HG02798 (cell line): Measurements from ENCODE around the gene PARD3B.

ENCODE experiments used
- ATAC-seq: cut with Tn5 transposase; IDR thresholded peaks from one replicate; pipeline ENCODE4 v1.9.1; 2021; ENCODE audit warnings: mild to moderate bottlenecking; ENCODE audit not compliant: unreplicated experiment, poor library complexity

The PARD3B gene

DNA sequence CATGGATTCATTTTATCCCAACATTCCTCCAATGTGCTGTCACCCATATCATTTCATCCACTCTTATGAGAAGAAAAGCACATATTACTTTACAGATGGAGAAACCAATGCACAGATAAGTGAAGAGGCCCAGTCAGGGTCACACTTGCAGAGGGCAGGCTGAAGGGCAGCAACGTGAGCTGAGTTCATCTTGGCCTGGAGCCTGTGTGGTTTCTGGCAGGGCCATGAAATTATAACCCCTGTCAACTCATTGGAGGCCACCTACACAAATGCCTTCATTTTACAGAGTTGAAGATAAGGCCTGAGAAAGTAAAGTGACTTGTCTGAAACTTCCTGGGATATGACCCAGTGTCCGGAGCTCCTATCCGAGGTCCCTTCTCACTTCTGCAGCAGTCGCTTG is 1048.6 kb downstream of the PARD3B start:
- ATAC-seq, result no peak

DNA sequence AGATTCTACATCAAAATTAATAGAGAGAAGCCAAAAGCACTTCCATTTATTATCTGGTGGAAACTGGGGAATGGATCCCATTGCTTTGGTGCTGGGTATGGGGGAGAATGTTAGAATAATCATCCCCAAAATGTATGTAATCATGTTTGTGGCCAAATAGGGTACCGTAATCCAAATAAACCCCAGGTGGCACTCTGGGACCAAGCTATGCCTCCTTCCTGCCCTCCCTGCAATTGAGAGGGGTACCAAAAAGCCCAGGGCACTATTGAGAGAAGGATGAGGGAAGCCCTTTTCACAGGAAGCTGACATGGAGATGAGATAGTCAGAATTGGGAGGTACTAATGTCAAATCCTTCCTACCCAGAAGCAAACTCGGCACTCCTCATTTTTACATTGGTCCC is 1051.3 kb downstream of the PARD3B start:
- ATAC-seq, result no peak

- ATAC-seq, result no peak
Observed at GRCh38 chr2:205605638-205606304, 1060.5 kb downstream of the PARD3B start.

DNA sequence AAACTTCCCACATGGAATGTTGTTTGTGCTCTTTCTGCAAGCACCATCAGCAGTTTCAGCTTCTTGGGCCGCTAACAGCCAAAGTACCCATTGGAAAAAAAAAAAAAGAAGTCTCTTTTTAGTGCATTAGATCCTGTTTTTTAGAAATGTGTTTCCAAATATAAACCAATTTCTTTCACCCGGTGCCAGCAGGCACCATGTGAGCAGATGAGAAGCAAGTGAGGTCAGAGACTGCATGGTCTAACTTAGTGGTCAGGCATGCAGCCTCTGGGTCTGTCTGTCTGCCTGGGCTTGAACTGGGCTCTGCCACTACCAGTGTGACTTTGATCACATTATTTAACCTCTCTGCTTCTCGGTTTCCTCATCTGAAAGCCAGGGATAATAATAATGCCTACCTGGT is 1061.9 kb downstream of the PARD3B start:
- no peak for ATAC-seq

DNA sequence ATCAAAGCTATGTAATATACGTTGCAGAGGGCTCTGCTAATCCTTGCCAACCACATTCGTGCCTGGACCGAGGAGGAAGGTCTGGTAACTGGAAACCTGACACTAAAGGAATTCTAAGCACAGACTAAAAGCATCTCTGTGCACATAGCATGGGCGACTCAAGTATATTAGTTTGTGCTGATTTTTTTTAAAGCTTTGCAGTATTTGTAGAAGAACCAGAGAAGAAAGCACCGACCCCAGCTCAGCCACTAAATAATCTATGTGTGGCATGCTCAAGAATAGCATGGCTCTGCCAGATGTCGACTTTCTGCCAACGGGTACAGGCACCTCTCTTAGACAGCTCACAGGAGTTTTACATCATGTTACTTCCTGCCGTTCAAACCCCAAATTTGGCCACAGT is 1063.8 kb downstream of the PARD3B start:
- ATAC-seq, result no peak

GRCh38 chr2:205610437-205610836 is 1065.2 kb downstream of the PARD3B start:
- ATAC-seq, result no peak

DNA sequence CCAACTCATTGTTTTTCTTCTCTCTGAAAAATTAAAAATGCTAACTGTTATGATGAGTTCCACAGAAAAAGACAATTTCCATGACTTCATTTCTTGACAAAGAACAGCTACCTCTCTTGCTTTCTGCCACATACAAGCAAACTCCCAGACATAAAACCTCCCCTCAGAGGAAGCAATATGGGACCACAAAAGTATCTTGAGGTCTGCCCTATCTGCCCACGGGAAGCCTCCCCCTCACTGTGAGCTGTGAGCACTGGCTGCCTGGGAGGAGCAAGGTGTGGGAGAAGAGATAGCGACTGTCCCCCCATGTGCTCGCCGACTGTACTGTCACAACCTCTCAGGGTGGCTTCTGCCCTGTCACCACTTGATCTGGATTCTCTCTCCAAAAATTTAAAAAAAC is 1067.4 kb downstream of the PARD3B start:
- ATAC-seq, result no peak

GRCh38 chr2:205613970-205614559 is 1068.8 kb downstream of the PARD3B start:
- no peak for ATAC-seq

DNA sequence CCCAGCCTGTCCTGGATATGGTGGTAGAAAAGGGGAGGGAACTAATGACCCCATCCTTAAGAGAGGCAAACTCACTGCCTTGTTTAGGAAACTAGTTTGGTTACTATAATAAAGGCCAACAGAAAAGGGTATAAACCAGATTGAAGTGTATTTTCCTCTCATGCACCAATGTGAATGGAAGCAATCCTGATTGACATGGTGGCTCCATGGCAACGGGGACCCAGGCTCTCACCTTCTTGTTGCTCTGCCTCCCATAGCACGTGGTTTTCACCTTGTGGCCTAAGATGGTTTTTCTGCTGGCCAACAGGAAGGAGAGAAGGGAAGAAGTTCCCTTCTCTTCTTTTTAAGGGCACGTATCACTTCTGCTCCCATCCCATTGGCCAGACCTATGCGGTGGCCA is 1069.7 kb downstream of the PARD3B start:
- ATAC-seq, result no peak

- ATAC-seq, result no peak
Observed at GRCh38 chr2:205617905-205618304, 1072.6 kb downstream of the PARD3B start.

DNA sequence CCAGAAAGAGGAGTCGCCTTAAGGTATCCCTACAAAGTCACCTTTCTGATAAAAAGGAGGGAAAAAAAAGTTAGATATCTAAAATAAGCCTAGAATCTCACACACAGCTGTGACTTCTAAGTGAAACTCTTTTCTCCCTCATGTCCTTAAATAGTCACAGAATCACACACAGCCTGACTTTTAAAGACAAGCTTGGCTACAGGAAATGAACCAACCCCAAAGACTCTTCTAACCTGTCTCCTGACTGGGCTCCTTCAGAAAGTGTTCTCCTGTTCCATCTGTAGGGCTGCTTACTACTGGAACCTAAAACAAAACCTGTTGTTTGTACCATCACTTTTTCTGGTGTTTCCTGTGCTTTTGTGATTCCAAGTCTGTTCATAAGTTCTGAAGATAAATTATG is 1074.3 kb downstream of the PARD3B start:
- ATAC-seq, result no peak

- no peak for ATAC-seq
Observed at GRCh38 chr2:205627085-205627484, 1081.8 kb downstream of the PARD3B start.

- ATAC-seq, result no peak
Observed at GRCh38 chr2:205628422-205628821, 1083.1 kb downstream of the PARD3B start.

DNA sequence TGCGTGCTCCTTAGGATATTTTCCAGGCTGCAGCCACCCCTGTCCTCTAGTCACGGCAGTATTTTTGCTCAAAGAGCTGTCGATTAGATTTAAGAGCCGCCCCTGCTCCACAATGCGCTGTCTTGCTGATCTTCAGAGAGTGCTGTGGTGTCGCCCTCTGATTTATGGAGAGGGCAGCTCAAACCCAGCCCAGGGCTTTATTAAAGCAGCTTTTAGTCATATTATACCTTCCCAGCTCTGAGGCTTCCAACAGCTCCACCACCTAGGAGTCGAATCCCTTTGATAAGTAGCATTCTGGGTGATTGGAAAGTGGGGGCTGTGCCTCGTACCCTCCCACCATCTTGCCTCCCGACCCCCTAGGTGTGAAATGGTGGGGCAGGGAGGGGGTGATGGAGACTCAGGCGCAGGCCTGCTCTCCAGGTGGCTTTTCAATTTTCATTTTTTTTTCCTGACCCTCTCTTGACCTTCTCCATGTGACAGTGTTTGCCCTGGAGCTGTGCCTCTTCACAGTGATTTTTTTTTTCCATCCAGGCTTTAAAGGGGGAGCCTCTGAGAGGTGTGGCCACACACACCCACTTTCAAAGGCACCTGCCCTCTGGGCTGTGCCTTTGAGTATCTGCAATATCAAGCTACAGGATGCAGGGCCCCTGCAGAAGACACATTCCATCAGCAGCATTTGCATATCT is 1084.0 kb downstream of the PARD3B start:
- ATAC-seq, result no peak

GRCh38 chr2:205633994-205634393 is 1088.7 kb downstream of the PARD3B start:
- ATAC-seq, result no peak

- no peak for ATAC-seq
Observed at GRCh38 chr2:205636549-205637319, 1091.5 kb downstream of the PARD3B start.

DNA sequence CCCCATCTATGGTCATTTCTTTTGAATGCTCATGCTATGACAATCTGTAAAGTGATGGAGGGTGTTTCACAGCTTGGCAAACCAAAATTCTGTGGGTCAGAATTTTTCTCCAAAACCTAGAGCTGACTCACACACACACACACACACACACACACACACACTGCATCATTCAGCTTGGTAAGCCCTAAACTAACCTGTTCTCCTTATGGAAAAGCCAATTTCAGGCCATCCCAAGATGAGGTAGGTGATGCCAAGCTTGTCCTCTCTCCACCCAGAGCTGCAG is 1092.0 kb downstream of the PARD3B start:
- no peak for ATAC-seq

DNA sequence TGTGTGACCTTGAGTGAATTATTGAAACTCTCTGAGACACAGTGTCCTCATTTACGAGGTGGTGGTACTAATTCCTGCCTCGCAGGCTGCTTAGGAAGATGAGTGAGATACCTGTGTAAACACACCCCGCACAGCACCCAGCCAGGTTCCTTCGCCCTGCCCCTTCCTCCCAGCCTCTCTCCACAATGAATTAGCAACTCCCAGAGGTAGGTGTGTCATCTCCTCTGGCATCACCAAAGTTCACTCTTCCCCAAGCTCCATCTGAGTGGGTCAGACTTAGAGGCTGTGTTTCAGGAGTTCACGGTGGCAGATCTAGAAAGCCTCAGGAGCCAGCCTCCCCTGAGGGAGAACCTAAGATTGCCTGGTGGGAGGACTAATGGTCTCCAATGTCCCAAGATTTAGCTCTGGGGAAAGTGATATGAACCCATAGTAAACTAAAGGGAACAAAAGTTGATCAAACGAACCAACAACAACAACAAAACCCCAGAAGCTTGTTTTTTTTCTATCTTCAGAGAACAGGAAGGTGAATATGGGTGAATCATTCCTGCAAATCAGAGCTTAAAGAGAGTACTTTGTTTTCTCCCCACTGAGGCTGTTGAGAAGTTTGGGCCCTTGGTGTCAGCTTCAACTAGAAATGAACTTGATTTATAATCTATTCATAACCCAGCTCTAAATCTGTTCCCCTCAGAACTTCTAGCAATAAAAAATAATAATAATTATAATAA is 1092.7 kb downstream of the PARD3B start:
- ATAC-seq, result no peak

GRCh38 chr2:205640716-205641115 is 1095.4 kb downstream of the PARD3B start:
- no peak for ATAC-seq

- no peak for ATAC-seq
Observed at GRCh38 chr2:205642599-205643356, 1097.5 kb downstream of the PARD3B start.
